Gastroesophageal sphincter (tissue), 3 donors: ENCODE data around the gene SLFNL1.

Source experiments
- POLR2A ChIP-seq, 2 donors: fragments of 450-650 bp; IDR thresholded peaks; one replicate each; pipeline ENCODE4 v1.6.1; 2017; ENCODE audit warnings: antibody characterized with exemption in 2 of 2, mild to moderate bottlenecking in 2 of 2, moderate library complexity in 1 of 2
- POLR2AphosphoS5 ChIP-seq: sonication (generic); formaldehyde crosslinking; IDR thresholded peaks from one replicate; pipeline ENCODE4 v1.6.1; 2017; ENCODE audit warnings: antibody characterized with exemption
- TF ChIP-seq, protein P1 (sequence below), 4 experiments: fragments of 200-600 bp in 2 of 4; fragments of 450-650 bp in 2 of 4; sonication (generic) in 1 of 4; IDR thresholded peaks; one replicate each; pipeline ENCODE4 v1.5.1; 2017 to 2019; ENCODE audit warnings: antibody characterized with exemption in 4 of 4, mild to moderate bottlenecking in 2 of 4, moderate library complexity in 2 of 4

DNA sequence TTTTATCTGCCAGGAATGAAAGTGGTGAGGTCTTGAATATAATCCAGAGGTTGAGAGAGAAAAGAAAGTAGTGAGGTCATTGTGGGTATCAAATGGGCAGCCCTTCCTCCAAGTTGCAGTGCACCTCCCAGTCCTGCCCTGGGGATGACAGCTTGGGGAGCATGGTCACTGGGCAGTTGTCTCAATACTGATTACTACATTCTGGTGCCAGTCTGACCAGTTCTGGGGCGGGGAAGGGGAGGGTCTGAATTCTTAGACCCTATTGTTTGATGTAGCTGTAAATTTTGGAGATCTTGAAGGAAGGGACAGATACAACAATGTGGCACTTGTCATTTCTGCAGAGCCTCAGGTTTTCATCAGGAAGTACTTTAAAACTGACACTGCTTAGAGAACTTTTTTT lies 11.2 kb downstream of the SLFNL1 start:
- TF ChIP-seq POLR2A (IDR thresholded peaks at IDR 0.05), result no peak
- TF ChIP-seq, protein P1, sequence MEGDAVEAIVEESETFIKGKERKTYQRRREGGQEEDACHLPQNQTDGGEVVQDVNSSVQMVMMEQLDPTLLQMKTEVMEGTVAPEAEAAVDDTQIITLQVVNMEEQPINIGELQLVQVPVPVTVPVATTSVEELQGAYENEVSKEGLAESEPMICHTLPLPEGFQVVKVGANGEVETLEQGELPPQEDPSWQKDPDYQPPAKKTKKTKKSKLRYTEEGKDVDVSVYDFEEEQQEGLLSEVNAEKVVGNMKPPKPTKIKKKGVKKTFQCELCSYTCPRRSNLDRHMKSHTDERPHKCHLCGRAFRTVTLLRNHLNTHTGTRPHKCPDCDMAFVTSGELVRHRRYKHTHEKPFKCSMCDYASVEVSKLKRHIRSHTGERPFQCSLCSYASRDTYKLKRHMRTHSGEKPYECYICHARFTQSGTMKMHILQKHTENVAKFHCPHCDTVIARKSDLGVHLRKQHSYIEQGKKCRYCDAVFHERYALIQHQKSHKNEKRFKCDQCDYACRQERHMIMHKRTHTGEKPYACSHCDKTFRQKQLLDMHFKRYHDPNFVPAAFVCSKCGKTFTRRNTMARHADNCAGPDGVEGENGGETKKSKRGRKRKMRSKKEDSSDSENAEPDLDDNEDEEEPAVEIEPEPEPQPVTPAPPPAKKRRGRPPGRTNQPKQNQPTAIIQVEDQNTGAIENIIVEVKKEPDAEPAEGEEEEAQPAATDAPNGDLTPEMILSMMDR (IDR thresholded peaks at IDR 0.05), result no peak
- TF ChIP-seq POLR2AphosphoS5, result no peak
